Measurements from ENCODE around the gene MASTL.
A peak's percentile ranks its signal among the peaks of the same experiment; 100 is the strongest.

Gene MASTL

DNA sequence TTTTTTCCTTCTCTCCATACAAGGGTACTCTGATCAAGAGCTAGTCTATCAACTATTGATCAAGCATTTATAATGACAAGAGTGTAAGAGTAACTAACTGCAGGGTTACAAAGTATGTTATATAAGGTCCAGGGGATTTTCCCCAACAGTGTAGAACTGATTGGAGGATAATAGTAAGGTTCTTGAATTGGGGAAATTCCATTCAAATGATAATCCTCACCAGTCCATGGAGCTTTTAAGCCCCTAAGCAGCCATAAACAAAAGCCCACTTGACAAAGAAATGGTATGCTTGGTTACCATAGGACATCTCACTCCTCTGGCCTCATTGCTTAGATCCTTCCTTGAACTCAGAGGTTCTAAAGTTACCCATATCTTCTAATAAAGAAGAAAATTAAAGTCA, 9.2 kb upstream of the MASTL start:
- DNase-seq (ENCODE audit: low spot score) (no peak), ATAC-seq (ENCODE audit: low read depth) (no peak)
- Histone ChIP-seq H3K36me3 (ENCODE audit: low read depth) (peaks cover 83% of the 10 kb centered on the region), H3K4me3 (ENCODE audit: severe bottlenecking) (no peak overlapping the region), H3K27me3 (ENCODE audit: insufficient read depth, poor library complexity, severe bottlenecking) (no peaks in the 10 kb centered on the region), H3K27ac (ENCODE audit: poor library complexity, severe bottlenecking) (no peak overlapping the region), H3K9me3 (ENCODE audit: severe bottlenecking) (no peaks in the 10 kb centered on the region), H3K4me1 (ENCODE audit: insufficient read depth, poor library complexity, severe bottlenecking) (no peaks in the 10 kb centered on the region)
- no peak for TF ChIP-seq CTCF (IDR thresholded peaks at IDR 0.05; ENCODE audit: poor library complexity, severe bottlenecking)

DNA sequence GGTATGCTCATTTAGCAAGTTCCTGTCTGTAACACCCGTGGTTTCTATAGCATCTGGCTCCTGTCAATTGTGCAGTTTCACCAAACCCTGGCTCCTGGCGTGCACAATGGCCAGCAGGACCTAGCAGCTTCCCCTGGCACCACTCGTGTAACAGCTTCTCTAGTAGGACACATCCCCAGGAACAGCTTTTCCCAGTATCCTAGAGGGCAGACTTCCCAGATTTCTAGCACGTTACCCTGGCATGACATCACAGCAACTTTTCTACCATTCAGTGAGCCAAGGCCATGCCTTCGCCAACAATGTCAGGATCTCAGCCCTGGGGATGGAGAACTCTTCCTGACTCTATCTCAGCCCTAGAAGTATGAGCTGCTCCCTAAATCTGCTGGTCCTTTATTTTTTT, 7.5 kb upstream of the MASTL start:
- DNase-seq (ENCODE audit: low spot score) (no peak), ATAC-seq (ENCODE audit: low read depth) (no peak)
- Histone ChIP-seq H3K36me3 (ENCODE audit: low read depth) (peaks cover 71% of the 10 kb centered on the region), H3K4me1 (ENCODE audit: insufficient read depth, poor library complexity, severe bottlenecking) (peaks cover 1% of the 10 kb centered on the region), H3K4me3 (ENCODE audit: severe bottlenecking) (no peak overlapping the region), H3K9me3 (ENCODE audit: severe bottlenecking) (no peaks in the 10 kb centered on the region), H3K27ac (ENCODE audit: poor library complexity, severe bottlenecking) (no peak overlapping the region), H3K27me3 (ENCODE audit: insufficient read depth, poor library complexity, severe bottlenecking) (no peaks in the 10 kb centered on the region)
- no peak for TF ChIP-seq CTCF (IDR thresholded peaks at IDR 0.05; ENCODE audit: poor library complexity, severe bottlenecking)

GRCh38 chr10:27150261-27150660, 4.9 kb upstream of the MASTL start:
- DNase-seq (ENCODE audit: low spot score) (no peak), ATAC-seq (ENCODE audit: low read depth) (no peak)
- Histone ChIP-seq H3K27ac (ENCODE audit: poor library complexity, severe bottlenecking) (no peak overlapping the region), H3K4me1 (ENCODE audit: insufficient read depth, poor library complexity, severe bottlenecking) (peaks cover 2% of the 10 kb centered on the region), H3K36me3 (ENCODE audit: low read depth) (peaks cover 47% of the 10 kb centered on the region), H3K9me3 (ENCODE audit: severe bottlenecking) (no peaks in the 10 kb centered on the region), H3K27me3 (ENCODE audit: insufficient read depth, poor library complexity, severe bottlenecking) (no peaks in the 10 kb centered on the region), H3K4me3 (ENCODE audit: severe bottlenecking) (no peak overlapping the region)
- TF ChIP-seq CTCF (IDR thresholded peaks at IDR 0.05; ENCODE audit: poor library complexity, severe bottlenecking), result no peak

DNA sequence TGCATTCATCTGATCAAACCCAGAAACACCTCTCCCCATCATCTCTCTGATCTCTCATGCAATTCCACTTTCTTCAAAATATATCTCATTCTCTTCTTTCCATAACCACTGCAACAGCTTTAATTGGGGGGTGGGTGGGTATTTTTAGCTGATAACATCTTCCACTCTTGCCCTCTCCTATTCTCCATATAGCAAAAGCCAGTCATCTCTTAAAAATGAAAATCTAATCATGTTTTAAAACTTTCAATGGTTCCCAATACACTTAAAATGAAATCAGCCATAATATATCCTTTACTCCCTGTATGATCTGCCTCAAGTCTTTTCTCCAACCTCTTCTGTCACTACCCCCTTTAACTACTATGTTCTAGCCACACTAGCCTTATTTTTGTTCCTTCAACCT, 2.5 kb upstream of the MASTL start:
- no peaks in the 10 kb centered on the region for H3K9me3 ChIP-seq (ENCODE audit: severe bottlenecking)
- peaks cover 32% of the 10 kb centered on the region for H3K36me3 ChIP-seq (ENCODE audit: low read depth)
- TF ChIP-seq CTCF (IDR thresholded peaks at IDR 0.05; ENCODE audit: poor library complexity, severe bottlenecking), result no peak
- peaks cover 11% of the 10 kb centered on the region for H3K4me1 ChIP-seq (ENCODE audit: insufficient read depth, poor library complexity, severe bottlenecking)
- DNase-seq (ENCODE audit: low spot score) (no peak), ATAC-seq (ENCODE audit: low read depth) (no peak)
- peak overlapping the region; percentile 78 for H3K4me3 ChIP-seq (ENCODE audit: severe bottlenecking)
- no peaks in the 10 kb centered on the region for H3K27me3 ChIP-seq (ENCODE audit: insufficient read depth, poor library complexity, severe bottlenecking)
- no peak overlapping the region for H3K27ac ChIP-seq (ENCODE audit: poor library complexity, severe bottlenecking)

- Histone ChIP-seq H3K27ac (ENCODE audit: poor library complexity, severe bottlenecking) (peak overlapping the region; percentile 88), H3K4me3 (ENCODE audit: severe bottlenecking) (peak overlapping the region; percentile 78), H3K36me3 (ENCODE audit: low read depth) (peaks cover 32% of the 10 kb centered on the region), H3K27me3 (ENCODE audit: insufficient read depth, poor library complexity, severe bottlenecking) (no peaks in the 10 kb centered on the region), H3K9me3 (ENCODE audit: severe bottlenecking) (no peaks in the 10 kb centered on the region), H3K4me1 (ENCODE audit: insufficient read depth, poor library complexity, severe bottlenecking) (peaks cover 11% of the 10 kb centered on the region)
- no peak for ATAC-seq (ENCODE audit: low read depth)
- no peak for DNase-seq (ENCODE audit: low spot score)
- TF ChIP-seq CTCF (IDR thresholded peaks at IDR 0.05; ENCODE audit: poor library complexity, severe bottlenecking), result no peak
Observed at GRCh38 chr10:27153329-27153728, 1.8 kb upstream of the MASTL start.

All from RWPE2 (cell line).